Heart left ventricle (tissue), 13 donors: ENCODE measurements around the gene ARL14EP.

ENCODE experiments used
- POLR2A ChIP-seq, 2 donors: fragments of 450-650 bp; IDR thresholded peaks; one replicate each; pipeline ENCODE4 v1.6.1; 2017; ENCODE audit warnings: antibody characterized with exemption in 2 of 2, mild to moderate bottlenecking in 2 of 2, moderate library complexity in 2 of 2
- TF ChIP-seq, protein P1 (sequence below), 12 donors: fragments of 200-600 bp; sonication (generic) in 4 of 12; IDR thresholded peaks; one replicate each; pipeline versions ENCODE4 v1.5.0 to v1.8.0; 2018 to 2022; ENCODE audit warnings: antibody characterized with exemption in 12 of 12, mild to moderate bottlenecking in 5 of 12
- donor health status: ischemic (EF 13 %, LVEDD 7.1; RV severe dilation, severe dysfunction).
- donor health status: DM: no; HTN: yes; CAD: no.
- donor health status: DM: no; HTN: no; CAD: no.
- donor health status: ischemic (EF 25% LVEDD 6.9; RV normal size, moderate dysfunction).
- donor health status: ischemic (EF 25% LVEDD 5.7; RV mildly dilated, moderate dysfunction).
- donor health status: ischemic (EF 35%, LVEDD 5.7; RV mildly dilated, moderate dysfunction).
- donor health status: nonischemic (EF 11% LVEDD 7.7; RV severe dilation, severe dysfunction).
- donor health status: DM: yes; HTN: yes; CAD: no.
- donor health status: PGD.
- donor health status: ischemic (EF 29% LVEDD 5.4; RV normal size, mild dysfunction).
- donor health status: nonischemic (EF 23%, LVEDD 6.1; RV moderate dilation, normal function).

- TF ChIP-seq, protein P1, sequence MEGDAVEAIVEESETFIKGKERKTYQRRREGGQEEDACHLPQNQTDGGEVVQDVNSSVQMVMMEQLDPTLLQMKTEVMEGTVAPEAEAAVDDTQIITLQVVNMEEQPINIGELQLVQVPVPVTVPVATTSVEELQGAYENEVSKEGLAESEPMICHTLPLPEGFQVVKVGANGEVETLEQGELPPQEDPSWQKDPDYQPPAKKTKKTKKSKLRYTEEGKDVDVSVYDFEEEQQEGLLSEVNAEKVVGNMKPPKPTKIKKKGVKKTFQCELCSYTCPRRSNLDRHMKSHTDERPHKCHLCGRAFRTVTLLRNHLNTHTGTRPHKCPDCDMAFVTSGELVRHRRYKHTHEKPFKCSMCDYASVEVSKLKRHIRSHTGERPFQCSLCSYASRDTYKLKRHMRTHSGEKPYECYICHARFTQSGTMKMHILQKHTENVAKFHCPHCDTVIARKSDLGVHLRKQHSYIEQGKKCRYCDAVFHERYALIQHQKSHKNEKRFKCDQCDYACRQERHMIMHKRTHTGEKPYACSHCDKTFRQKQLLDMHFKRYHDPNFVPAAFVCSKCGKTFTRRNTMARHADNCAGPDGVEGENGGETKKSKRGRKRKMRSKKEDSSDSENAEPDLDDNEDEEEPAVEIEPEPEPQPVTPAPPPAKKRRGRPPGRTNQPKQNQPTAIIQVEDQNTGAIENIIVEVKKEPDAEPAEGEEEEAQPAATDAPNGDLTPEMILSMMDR (IDR thresholded peaks at IDR 0.05): no peak
- TF ChIP-seq POLR2A (IDR thresholded peaks at IDR 0.05): no peak
Measured at GRCh38 chr11:30316237-30316636, 6.7 kb upstream of the ARL14EP start.
